Gastroesophageal sphincter (tissue), 3 donors: ENCODE data around the gene PPP4R3A.

Source experiments
- EP300 ChIP-seq: sonication (generic); formaldehyde crosslinking; IDR thresholded peaks from one replicate; pipeline ENCODE4 v1.6.1; 2017; ENCODE audit warnings: antibody characterized with exemption, mild to moderate bottlenecking
- POLR2A ChIP-seq, 2 donors: fragments of 450-650 bp; IDR thresholded peaks; one replicate each; pipeline ENCODE4 v1.6.1; 2017; ENCODE audit warnings: antibody characterized with exemption in 2 of 2, mild to moderate bottlenecking in 2 of 2, moderate library complexity in 1 of 2
- TF ChIP-seq, protein P1 (sequence below), 4 experiments: fragments of 200-600 bp in 2 of 4; fragments of 450-650 bp in 2 of 4; sonication (generic) in 1 of 4; IDR thresholded peaks; one replicate each; pipeline ENCODE4 v1.5.1; 2017 to 2019; ENCODE audit warnings: antibody characterized with exemption in 4 of 4, mild to moderate bottlenecking in 2 of 4, moderate library complexity in 2 of 4

DNA sequence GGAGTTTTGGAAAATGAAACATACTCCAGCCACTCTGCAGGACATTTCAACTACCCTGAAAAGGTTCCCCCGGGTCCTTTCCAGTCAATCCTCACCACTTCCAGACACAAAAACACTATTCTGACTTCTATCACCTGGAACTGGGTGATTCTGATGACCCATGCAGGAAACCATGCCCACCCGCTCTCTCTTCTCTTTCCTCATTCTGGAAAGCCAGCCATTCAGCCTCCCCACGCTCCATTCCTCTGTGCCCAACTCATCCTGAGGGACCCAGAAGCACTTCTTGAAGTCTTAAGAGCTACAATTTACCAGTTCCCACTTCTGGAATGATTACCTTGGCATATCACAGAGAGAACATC, 95.7 kb downstream of the PPP4R3A start:
- TF ChIP-seq, protein P1, sequence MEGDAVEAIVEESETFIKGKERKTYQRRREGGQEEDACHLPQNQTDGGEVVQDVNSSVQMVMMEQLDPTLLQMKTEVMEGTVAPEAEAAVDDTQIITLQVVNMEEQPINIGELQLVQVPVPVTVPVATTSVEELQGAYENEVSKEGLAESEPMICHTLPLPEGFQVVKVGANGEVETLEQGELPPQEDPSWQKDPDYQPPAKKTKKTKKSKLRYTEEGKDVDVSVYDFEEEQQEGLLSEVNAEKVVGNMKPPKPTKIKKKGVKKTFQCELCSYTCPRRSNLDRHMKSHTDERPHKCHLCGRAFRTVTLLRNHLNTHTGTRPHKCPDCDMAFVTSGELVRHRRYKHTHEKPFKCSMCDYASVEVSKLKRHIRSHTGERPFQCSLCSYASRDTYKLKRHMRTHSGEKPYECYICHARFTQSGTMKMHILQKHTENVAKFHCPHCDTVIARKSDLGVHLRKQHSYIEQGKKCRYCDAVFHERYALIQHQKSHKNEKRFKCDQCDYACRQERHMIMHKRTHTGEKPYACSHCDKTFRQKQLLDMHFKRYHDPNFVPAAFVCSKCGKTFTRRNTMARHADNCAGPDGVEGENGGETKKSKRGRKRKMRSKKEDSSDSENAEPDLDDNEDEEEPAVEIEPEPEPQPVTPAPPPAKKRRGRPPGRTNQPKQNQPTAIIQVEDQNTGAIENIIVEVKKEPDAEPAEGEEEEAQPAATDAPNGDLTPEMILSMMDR (IDR thresholded peaks at IDR 0.05) = no peak
- TF ChIP-seq EP300 = no peak
- TF ChIP-seq POLR2A (IDR thresholded peaks at IDR 0.05) = no peak
